DOHH2 (cell line): Measurements from ENCODE around the gene CAMKMT.

Experiments
- CTCF ChIP-seq: fragments of 200-600 bp; sonication (generic); IDR thresholded peaks from one replicate; pipeline ENCODE4 v1.5.1; 2014; ENCODE audit warnings: antibody characterized with exemption, mild to moderate bottlenecking, low read depth, low read length; ENCODE audit not compliant: poor library complexity, severe bottlenecking
- EZH2phosphoT487 ChIP-seq: fragments of 200-600 bp; sonication (generic); IDR thresholded peaks from 2 replicates; pipeline ENCODE4 v1.6.1; 2017; ENCODE audit warnings: borderline replicate concordance, mild to moderate bottlenecking, antibody characterized with exemption, low read length, moderate library complexity, mixed read lengths

DNA sequence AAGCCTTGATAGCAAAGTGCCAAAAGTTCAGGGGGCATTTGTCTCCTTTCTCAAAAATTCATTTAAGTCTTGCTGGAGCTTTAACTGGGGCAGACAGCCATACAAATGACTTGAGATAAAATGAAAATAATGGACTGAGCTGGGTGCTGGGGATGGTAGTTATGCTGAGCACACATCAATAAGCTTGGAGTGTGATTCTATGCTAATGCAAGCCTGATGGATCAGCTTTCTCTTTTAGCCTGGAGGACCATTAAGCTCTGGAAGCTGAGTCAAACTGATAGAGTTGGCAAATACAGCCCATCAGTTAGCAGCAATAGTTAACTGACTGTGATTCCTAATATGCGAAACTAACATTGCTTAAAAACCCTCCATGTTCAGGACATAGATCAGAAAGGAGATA, 98.0 kb downstream of the CAMKMT start:
- TF ChIP-seq CTCF (no peak), EZH2phosphoT487 (no peak)
